HG03521 (cell line): Measurements from ENCODE around the gene UBE2R2.
"Not testable (repeated sequence)": the region's sequence is repeated elsewhere in the genome, so short reads cannot be mapped to it uniquely, and the experiment has no call there.

Experiments
- ATAC-seq: cut with Tn5 transposase; IDR thresholded peaks from one replicate; pipeline ENCODE4 v1.9.1; 2021; ENCODE audit warnings: mild to moderate bottlenecking, moderate library complexity; ENCODE audit not compliant: unreplicated experiment

UBE2R2 gene

GRCh38 chr9:33837138-33837537 lies 20.2 kb downstream of the UBE2R2 start:
- no peak for ATAC-seq

DNA sequence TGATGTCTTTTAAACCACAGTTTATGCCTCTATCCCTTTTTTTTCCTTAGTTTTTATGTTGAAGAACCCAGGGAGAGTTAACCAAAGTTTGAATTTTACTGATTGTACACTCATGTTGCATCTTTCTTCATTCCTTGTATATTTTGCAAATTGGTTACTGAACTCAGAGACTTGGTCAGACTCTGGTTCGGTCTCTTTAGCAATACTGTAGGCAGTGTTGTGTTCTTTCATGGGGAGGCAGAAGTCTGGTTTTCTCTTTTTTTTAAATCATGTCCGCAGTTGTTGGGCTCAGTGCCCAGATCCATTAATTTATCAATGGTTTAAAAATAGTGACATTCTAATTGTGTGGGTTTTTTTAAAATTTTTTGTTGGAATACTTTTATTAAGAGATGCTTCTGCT lies 23.4 kb downstream of the UBE2R2 start:
- no peak for ATAC-seq

DNA sequence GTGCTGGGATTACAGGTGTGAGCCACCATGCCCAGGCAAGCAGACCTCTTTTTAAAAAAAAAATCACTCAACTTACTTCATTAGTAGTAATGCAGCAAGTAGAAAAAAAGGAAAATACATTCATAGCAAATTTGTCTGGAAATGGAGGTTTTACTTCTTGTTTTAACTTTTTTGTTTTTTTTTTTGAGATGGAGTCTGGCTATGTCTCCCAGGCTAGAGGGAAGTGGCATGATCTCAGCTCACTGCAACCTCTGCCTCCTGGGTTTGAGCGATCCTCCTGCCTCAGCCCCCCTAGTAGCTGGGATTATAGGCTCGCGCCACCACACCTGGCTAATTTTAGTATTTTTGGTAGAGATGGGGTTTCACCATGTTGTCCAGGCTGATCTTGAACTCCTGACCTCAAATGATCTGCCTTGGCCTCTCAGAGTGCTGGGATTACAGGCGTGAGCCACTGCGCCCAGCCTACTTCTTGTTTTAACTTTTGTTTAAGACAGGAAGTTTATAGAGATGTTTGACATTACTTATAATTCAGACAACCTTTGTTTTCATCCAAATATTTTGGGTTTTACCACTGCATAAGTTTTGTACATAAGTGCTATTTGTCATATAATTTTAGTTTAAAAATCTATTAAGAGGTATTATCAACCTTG lies 26.5 kb downstream of the UBE2R2 start:
- ATAC-seq: no peak

- ATAC-seq: no peak
These were observed 29.3 kb downstream of the UBE2R2 start for GRCh38 chr9:33846231-33846630.

GRCh38 chr9:33847894-33848205 lies 30.9 kb downstream of the UBE2R2 start:
- not testable (repeated sequence) for ATAC-seq

- no peak for ATAC-seq
These were observed 33.3 kb downstream of the UBE2R2 start for GRCh38 chr9:33850267-33850629.

DNA sequence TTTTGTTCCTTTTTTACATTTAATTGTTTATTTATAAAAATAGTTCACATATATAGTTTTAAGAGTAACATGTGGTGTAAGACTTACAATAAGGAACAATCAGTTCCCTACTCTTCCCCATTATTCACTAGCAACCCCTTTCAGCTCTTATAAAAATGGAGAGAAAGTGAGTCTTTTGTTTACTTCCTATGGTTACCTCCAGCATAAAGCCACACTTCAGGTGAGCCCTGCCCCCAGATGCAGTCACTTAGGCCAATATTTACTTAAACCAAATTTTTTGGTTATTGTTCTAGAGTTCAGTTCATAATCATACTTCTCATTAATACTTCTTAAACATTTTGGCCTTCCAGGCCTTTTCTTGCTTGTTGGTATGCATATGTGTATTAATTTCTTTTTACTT lies 33.7 kb downstream of the UBE2R2 start:
- no peak for ATAC-seq

DNA sequence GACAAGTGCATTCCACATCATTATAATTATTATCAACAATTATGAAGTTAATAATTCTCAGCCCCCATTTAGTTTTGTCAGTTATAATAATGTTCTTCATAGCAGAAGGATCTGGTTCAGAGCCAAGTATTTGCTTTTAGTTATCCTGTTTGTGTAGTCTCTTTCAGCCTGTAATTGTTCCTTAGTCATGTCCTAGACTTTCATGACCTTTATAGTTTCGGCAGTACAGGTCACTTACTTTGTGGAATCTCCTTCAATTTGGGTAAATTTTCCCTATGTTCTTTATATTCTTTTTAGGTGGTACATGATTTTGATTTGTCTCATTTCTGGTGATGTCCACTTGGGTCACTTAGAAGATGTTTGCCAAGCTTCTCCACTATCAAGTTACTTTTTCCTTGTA lies 34.3 kb downstream of the UBE2R2 start:
- no peak for ATAC-seq

GRCh38 chr9:33852216-33852826 lies 35.4 kb downstream of the UBE2R2 start:
- no peak for ATAC-seq

DNA sequence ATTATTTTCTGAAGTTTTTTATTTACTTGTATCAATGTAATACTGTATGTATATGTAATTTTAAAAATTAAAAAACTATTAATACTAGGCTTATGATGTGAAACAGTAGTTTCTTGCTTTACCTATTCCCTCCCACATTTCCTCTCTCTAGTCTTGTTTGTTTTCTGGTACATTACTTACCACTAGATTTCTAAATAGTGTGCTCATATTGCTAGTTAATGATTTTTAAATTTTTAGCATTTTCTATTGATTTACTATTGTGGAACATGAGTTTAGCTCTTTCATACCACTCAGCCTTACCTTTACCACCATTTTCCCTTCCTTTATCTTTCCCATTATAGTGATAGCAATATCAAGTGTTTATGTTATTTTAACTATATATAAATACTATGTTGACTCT lies 39.3 kb downstream of the UBE2R2 start:
- no peak for ATAC-seq

GRCh38 chr9:33858423-33858822 lies 41.5 kb downstream of the UBE2R2 start:
- no peak for ATAC-seq

DNA sequence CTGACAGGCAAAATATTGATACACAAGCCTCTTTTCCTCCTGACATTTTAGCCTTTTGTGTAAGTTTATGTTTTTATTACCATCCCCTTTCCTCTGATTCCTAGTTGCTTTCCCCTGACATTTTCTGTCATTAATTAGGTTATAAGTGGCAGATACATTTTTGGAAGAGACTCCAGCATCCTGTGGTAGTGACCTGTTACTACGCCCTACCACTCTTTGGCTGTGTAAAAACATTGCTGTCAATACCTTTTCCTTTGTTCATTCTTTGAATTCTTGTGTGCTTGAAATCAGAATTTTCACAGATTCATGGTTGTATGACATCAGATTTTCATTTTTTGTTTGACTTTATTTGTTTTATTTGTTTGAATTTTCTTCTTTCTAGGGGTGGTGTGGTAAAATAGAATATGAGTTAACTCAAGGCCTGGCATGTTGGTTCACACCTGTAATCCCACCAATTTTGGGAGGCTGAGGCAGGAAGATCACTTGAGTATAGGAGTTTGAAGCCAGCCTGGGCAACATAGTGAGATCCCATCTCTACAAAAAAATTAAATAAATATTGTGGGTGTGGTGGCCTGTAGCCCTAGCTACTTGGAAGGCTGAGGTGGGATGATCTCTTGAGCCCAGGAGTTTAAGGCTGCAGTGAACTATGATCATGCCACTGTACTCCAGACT lies 43.4 kb downstream of the UBE2R2 start:
- no peak for ATAC-seq

DNA sequence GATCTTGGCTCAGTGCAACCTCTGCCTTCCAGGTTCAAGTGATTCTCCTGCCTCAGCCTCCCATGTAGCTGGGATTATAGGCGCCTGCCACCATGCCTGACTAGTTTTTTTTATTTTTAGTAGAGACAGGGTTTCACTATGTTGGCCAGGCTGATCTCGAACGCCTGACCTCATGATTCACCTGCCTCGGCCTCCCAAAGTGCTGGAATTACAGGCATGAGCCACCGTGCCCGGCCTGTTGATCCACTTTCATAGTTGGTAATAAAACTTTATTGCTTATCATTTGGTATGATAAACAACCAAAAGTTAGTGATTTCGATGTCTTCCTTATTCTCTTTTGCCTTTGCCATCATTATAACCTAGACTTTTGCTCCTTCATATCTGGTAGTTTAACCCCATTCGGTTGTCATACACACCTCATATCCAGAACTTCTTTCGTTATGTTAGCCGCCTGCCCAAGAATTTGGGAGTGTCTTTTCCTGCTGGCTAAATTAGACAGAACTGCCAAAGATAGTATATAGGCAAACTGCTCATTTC lies 45.0 kb downstream of the UBE2R2 start:
- no peak for ATAC-seq

DNA sequence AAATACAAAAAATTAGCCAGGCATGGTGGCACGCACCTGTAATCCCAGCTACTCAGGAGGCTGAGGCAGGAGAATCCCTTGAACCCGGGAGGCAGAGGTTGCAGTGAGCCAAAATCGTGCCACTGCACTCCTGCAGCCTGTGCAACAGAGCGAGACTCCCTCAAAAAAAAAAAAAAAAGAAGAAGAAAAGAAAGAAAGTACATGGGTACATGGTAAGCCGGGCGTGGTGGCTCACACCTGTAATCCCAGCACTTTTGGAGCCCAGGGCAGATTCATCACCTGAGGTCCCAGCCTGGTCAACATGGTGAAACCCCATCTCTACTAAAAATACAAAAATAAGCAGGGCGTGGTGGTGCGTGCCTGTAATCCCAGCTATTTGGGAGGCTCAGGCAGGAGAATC lies 46.1 kb downstream of the UBE2R2 start:
- not testable (repeated sequence) for ATAC-seq

- ATAC-seq: no peak
These were observed 50.9 kb downstream of the UBE2R2 start for GRCh38 chr9:33867747-33868439.

DNA sequence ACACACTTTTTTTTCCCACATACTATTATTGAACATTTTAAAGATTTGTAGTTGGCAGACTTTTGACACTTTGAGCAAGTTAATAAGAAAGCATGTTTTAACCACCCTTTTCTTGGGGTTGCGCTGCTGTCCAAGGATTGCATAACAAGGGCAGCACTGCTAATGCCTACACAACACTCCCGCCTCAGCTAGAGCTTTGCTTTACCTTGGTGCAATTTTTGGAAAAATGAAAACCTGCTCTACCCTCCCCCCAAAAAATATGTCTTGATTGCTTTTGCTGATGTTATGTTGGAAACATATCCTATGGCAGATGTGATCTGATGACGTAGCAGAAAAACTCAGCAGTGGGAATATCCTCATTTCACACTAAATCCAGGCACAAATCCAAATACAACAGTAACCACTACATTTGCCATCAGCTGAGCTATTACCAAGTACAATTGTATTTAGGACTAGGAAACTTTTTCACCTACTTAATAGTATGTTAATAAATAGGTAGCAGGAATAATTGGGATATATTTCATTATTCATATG lies 51.5 kb downstream of the UBE2R2 start:
- ATAC-seq: no peak

GRCh38 chr9:33869243-33869642 lies 52.3 kb downstream of the UBE2R2 start:
- ATAC-seq: not testable (repeated sequence)

DNA sequence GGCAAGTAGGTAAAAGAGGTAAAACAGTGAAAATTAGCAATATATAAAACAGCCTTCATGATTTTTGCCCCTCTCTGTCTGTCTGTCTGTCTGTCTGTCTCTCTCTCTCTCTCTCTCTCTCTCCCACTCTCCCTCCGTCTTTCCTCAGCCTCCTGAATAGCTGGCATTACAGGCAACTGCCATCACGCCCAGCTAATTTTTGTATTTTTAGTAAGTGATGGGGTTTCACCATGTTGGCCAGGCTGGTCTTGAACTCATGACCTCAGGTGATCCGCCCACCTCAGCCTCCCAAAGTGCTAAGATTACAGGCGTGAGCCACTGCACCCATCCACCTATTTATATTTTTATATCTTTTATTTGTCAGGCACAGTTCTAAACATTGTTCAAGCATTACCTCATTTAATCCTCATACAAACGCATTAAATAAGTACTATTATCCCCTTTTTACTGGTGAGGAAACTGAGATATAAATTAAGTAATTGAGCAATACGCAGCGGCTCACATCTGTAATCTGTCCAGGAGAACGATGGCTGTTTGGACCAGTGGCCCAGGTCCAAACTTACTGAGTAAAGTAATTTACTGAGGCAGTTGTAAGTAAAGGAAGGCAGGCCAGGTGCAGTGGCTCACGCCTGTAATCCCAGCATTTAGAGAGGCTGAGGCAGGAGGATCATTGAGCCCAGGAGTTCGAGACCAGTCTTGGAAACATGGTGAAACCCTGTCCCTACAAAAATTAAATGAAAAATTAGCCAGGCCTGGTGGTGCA lies 60.9 kb downstream of the UBE2R2 start:
- no peak for ATAC-seq

- no peak for ATAC-seq
These were observed 61.9 kb downstream of the UBE2R2 start for GRCh38 chr9:33878691-33879366.
